K562 (cell line): Measurements from ENCODE around the gene UBE2D3. TPM values are rescaled to one million over a fixed set of nuclear protein-coding genes. Genes with fewer than 3 reads are reported as not detected.

ENCODE experiments used
- ADNP ChIP-seq: fragments of 200-800 bp; sonication (Bioruptor generic); IDR thresholded peaks from 2 replicates; pipeline ENCODE4 v1.6.1; 2016; ENCODE audit warnings: missing genetic modification characterization, missing compliant biosample characterization
- ATF4 ChIP-seq: fragments of 450-650 bp; formaldehyde crosslinking; IDR thresholded peaks from 2 replicates; pipeline ENCODE4 v1.4.0; 2022; ENCODE audit warnings: mild to moderate bottlenecking, moderate library complexity
- BCLAF1 ChIP-seq, 2 experiments: fragments of 450-650 bp in 1 of 2; IDR thresholded peaks; 2 replicates each; pipeline ENCODE4 v1.6.1; 2011 to 2017; ENCODE audit warnings: low read depth in 2 of 2, antibody characterized with exemption in 1 of 2, borderline replicate concordance in 1 of 2, low read length in 1 of 2, mild to moderate bottlenecking in 1 of 2, mixed read lengths in 1 of 2; ENCODE audit not compliant: control insufficient read depth in 1 of 2
- EP400 ChIP-seq: fragments of 450-650 bp; IDR thresholded peaks from 2 replicates; pipeline ENCODE4 v1.6.1; 2017; ENCODE audit warnings: antibody characterized with exemption, mild to moderate bottlenecking, moderate library complexity
- ETV5 ChIP-seq: sonication (generic); formaldehyde crosslinking; IDR thresholded peaks from 2 replicates; pipeline ENCODE4 v1.4.0; 2020; ENCODE audit warnings: low read depth, mild to moderate bottlenecking, missing genetic modification reagents
- FOXO4 ChIP-seq: fragments of 450-650 bp; formaldehyde crosslinking; IDR thresholded peaks from 2 replicates; pipeline ENCODE4 v1.4.0; 2020; ENCODE audit warnings: mild to moderate bottlenecking, moderate library complexity
- IFI16 ChIP-seq: fragments of 250-450 bp; sonication (Bioruptor Pico); IDR thresholded peaks from 2 replicates; pipeline ENCODE4 v2.1.2; 2022; ENCODE audit warnings: mild to moderate bottlenecking, inconsistent platforms
- MED1 ChIP-seq: sonication (generic); formaldehyde crosslinking; IDR thresholded peaks from 2 replicates; pipeline ENCODE4 v1.8.1; 2023; ENCODE audit warnings: missing genetic modification reagents, borderline replicate concordance
- MTA1 ChIP-seq: fragments of 450-650 bp; IDR thresholded peaks from 2 replicates; pipeline ENCODE4 v1.6.1; 2017; ENCODE audit warnings: borderline replicate concordance
- MTA2 ChIP-seq: fragments of 450-650 bp; IDR thresholded peaks from 2 replicates; pipeline ENCODE4 v1.6.1; 2016; ENCODE audit warnings: low read depth
- NEUROD1 ChIP-seq: fragments of 150-350 bp; IDR thresholded peaks from 2 replicates; pipeline ENCODE4 v1.6.1; 2014; ENCODE audit warnings: borderline replicate concordance, low read length, low read depth; ENCODE audit not compliant: partially characterized antibody
- NFRKB ChIP-seq: fragments of 450-650 bp; IDR thresholded peaks from 2 replicates; pipeline ENCODE4 v1.6.1; 2016; ENCODE audit warnings: low read depth
- RUNX1 ChIP-seq: sonication (generic); IDR thresholded peaks from 2 replicates; pipeline ENCODE4 v1.6.1; 2016; ENCODE audit warnings: antibody characterized with exemption, low read depth
- TEAD1 ChIP-seq, 2 experiments: fragments of 450-650 bp in 1 of 2; sonication (generic) in 1 of 2; formaldehyde crosslinking; IDR thresholded peaks; 2 replicates each; pipeline versions ENCODE4 v1.4.0 to v1.8.0; 2020 to 2022; ENCODE audit warnings: mild to moderate bottlenecking in 2 of 2, missing genetic modification reagents in 1 of 2
- TRIM28 ChIP-seq: fragments of 450-650 bp; IDR thresholded peaks from 2 replicates; pipeline ENCODE4 v1.6.1; 2017
- XRCC5 ChIP-seq: fragments of 200-400 bp; formaldehyde crosslinking; IDR thresholded peaks from 2 replicates; pipeline ENCODE4 v1.6.1; 2017; ENCODE audit warnings: low read depth, mild to moderate bottlenecking, low read length
- ZFX ChIP-seq: sonication (generic); formaldehyde crosslinking; IDR thresholded peaks from 2 replicates; pipeline ENCODE4 v1.8.0; 2022; ENCODE audit warnings: mild to moderate bottlenecking, missing genetic modification reagents, moderate library complexity
- ZNF165 ChIP-seq: fragments of 250-450 bp; sonication (Bioruptor Pico); IDR thresholded peaks from 2 replicates; pipeline ENCODE4 v1.4.0; 2020; ENCODE audit warnings: borderline replicate concordance
- ZNF518B ChIP-seq: fragments of 250-450 bp; sonication (Bioruptor Pico); IDR thresholded peaks from 2 replicates; pipeline ENCODE4 v1.5.0; 2021; ENCODE audit warnings: mild to moderate bottlenecking, moderate library complexity
- polyA plus RNA-seq, 8 experiments: library from polyadenylated mRNA; depleted of rRNA in 4 of 8; stranded (reverse) in 5 of 8; unstranded in 3 of 8; fragments of >200 nt; fragmentation: Nextera tagmentation in 2 of 8; fragmentation: Illumina TruSeq in 1 of 8; extraction: Ambion mirVana in 2 of 8; extraction: Trizol in 1 of 8; gene quantifications; 2 replicates each; pipeline versions ENCODE4 v1.2.1 to v1.2.3, GENCODE V29; 2011 to 2014; ENCODE audit warnings: inconsistent platforms in 1 of 8, missing spikeins in 1 of 8
- total RNA-seq, 7 experiments: library from RNA; depleted of rRNA in 6 of 7; stranded (reverse); fragments of >200 nt in 6 of 7; fragmentation: Illumina TruSeq in 2 of 7; extraction: Trizol in 2 of 7; gene quantifications; 2 replicates each; pipeline versions ENCODE4 v1.2.1 to v1.2.3, GENCODE V29; 2011 to 2021; ENCODE audit warnings: low replicate concordance in 1 of 7

UBE2D3 gene
- total and polyA plus RNA-seq, 9 of the 15 experiments (the other 6 are each of a cell fraction or from before 2014, with no cell fraction given), result 191 to 618 (median 292) TPM

- TF ChIP-seq BCLAF1 (IDR thresholded peaks at IDR 0.05; ENCODE audit: borderline replicate concordance in 1 of 2, control insufficient read depth in 1 of 2, low read depth in 2 of 2, low read length in 1 of 2), result peak in 1 of 2 experiments; percentile 67; a peak in 2 of 4 replicates
- TF ChIP-seq TRIM28, result 0 out of 2 replicates have a peak, but pooled peaks have one; percentile 23
- TF ChIP-seq FOXO4 (CRISPR knock-in tag), result no peak
- TF ChIP-seq EP400, result peak; percentile 92
- 0 out of 2 replicates have a peak, but pooled peaks have one; percentile 15 for TF ChIP-seq XRCC5
- peak; percentile 9; the same call in 1 of the 2 replicates for TF ChIP-seq ETV5
- no peak for TF ChIP-seq RUNX1
- no peak for TF ChIP-seq NEUROD1
- TF ChIP-seq IFI16, result no peak
- no peak for TF ChIP-seq ZNF165 (CRISPR knock-in tag)
- TF ChIP-seq NFRKB, result 0 out of 2 replicates have a peak, but pooled peaks have one; percentile 67
- TF ChIP-seq ZNF518B (CRISPR knock-in tag), result no peak; the same call in 1 of the 2 replicates
- no peak for TF ChIP-seq ADNP (tag)
- TF ChIP-seq ATF4 (CRISPR knock-in tag), result no peak
- TF ChIP-seq MTA2, result peak; percentile 8; the same call in 1 of the 2 replicates
- TF ChIP-seq MED1, result no peak
- TF ChIP-seq TEAD1 (CRISPR knock-in tag; IDR thresholded peaks at IDR 0.05), result peak; percentile 7 to 84; a peak in 1 of 4 replicates
- TF ChIP-seq ZFX, result no peak
- TF ChIP-seq MTA1, result peak; percentile 75
Observed at GRCh38 chr4:102827674-102828496, 534 bp upstream of the UBE2D3 start (continued).
